SK-N-SH (cell line): ENCODE measurements around the gene ASIC1.

ENCODE experiments used
- CHD2 ChIP-seq: fragments of 150-350 bp; IDR thresholded peaks from 2 replicates; pipeline ENCODE4 v1.6.1; 2018; ENCODE audit warnings: low read length; ENCODE audit not compliant: partially characterized antibody
- CTCF ChIP-seq: fragments of 200-600 bp; sonication (generic); IDR thresholded peaks from 2 replicates; pipeline ENCODE4 v1.6.1; 2017; ENCODE audit warnings: antibody characterized with exemption, mild to moderate bottlenecking, moderate library complexity
- EZH2phosphoT487 ChIP-seq: fragments of 200-600 bp; sonication (generic); IDR thresholded peaks from 2 replicates; pipeline ENCODE4 v1.6.1; 2017; ENCODE audit warnings: low read depth, mixed run types, mild to moderate bottlenecking, antibody characterized with exemption, moderate library complexity, borderline replicate concordance
- FOXJ3 ChIP-seq: sonication (generic); formaldehyde crosslinking; IDR thresholded peaks from 2 replicates; pipeline ENCODE4 v1.5.1; 2020; ENCODE audit warnings: mild to moderate bottlenecking, missing genetic modification reagents
- GATA2 ChIP-seq: sonication (generic); formaldehyde crosslinking; IDR thresholded peaks from 2 replicates; pipeline ENCODE4 v1.5.0; 2020; ENCODE audit warnings: mild to moderate bottlenecking, missing genetic modification reagents
- JUND ChIP-seq: IDR thresholded peaks from 2 replicates; pipeline ENCODE4 v1.4.0; 2012
- MAX ChIP-seq: IDR thresholded peaks from 2 replicates; pipeline ENCODE4 v1.4.0; 2012; ENCODE audit warnings: low read depth
- POLR2AphosphoS5 ChIP-seq: IDR thresholded peaks from 2 replicates; pipeline ENCODE4 v1.6.1; 2012; ENCODE audit warnings: low read depth, low read length
- RAD21 ChIP-seq: IDR thresholded peaks from 2 replicates; pipeline ENCODE4 v1.6.1; 2012; ENCODE audit warnings: mild to moderate bottlenecking, low read length
- TCF12 ChIP-seq: IDR thresholded peaks from 2 replicates; pipeline ENCODE4 v1.4.0; 2012
- USF2 ChIP-seq: fragments of 150-350 bp; IDR thresholded peaks from 2 replicates; pipeline ENCODE4 v1.6.1; 2017; ENCODE audit warnings: antibody characterized with exemption, low read length, low read depth, borderline replicate concordance

GRCh38 chr12:50090391-50090790, 33.0 kb downstream of the ASIC1 start:
- TF ChIP-seq CTCF: no peak
- TF ChIP-seq RAD21: no peak
- no peak for TF ChIP-seq CHD2
- no peak for TF ChIP-seq POLR2AphosphoS5
- no peak for TF ChIP-seq EZH2phosphoT487
- no peak for TF ChIP-seq TCF12
- TF ChIP-seq FOXJ3 (CRISPR knock-in tag): no peak
- TF ChIP-seq MAX: no peak
- no peak for TF ChIP-seq USF2
- no peak for TF ChIP-seq JUND
- no peak for TF ChIP-seq GATA2 (CRISPR knock-in tag)
